HG03460 (cell line): ENCODE data around the gene CHMP6.
"Not testable (repeated sequence)": the region's sequence is repeated elsewhere in the genome, so short reads cannot be mapped to it uniquely, and the experiment has no call there.

Source experiments
- ATAC-seq: cut with Tn5 transposase; IDR thresholded peaks from one replicate; pipeline ENCODE4 v1.9.1; 2021; ENCODE audit not compliant: unreplicated experiment

Gene CHMP6

GRCh38 chr17:81029859-81030258 is 38.2 kb downstream of the CHMP6 start:
- ATAC-seq = no peak

GRCh38 chr17:81030312-81030711 is 38.7 kb downstream of the CHMP6 start:
- ATAC-seq = not testable (repeated sequence)

- no peak for ATAC-seq
These were observed 39.3 kb downstream of the CHMP6 start for GRCh38 chr17:81030741-81031565.

GRCh38 chr17:81031566-81032550 is 40.2 kb downstream of the CHMP6 start:
- no peak for ATAC-seq

- no peak for ATAC-seq
These were observed 41.2 kb downstream of the CHMP6 start for GRCh38 chr17:81032641-81033480.

- ATAC-seq = no peak
These were observed 42.0 kb downstream of the CHMP6 start for GRCh38 chr17:81033535-81034167.

GRCh38 chr17:81034168-81034777 is 42.6 kb downstream of the CHMP6 start:
- ATAC-seq = peak; percentile 6

- ATAC-seq = peak; percentile 55
These were observed 43.3 kb downstream of the CHMP6 start, which contains the start of gene BAIAP2 for GRCh38 chr17:81034779-81035520. BAIAP2 (plus strand) TSS chr17:81035151; CDS start chr17:81035255, 104 bp downstream.

GRCh38 chr17:81035521-81036196 is 44.0 kb downstream of the CHMP6 start:
- no peak for ATAC-seq

- no peak for ATAC-seq
These were observed 44.7 kb downstream of the CHMP6 start for GRCh38 chr17:81036197-81036941.

- ATAC-seq = no peak
These were observed 45.6 kb downstream of the CHMP6 start for GRCh38 chr17:81037026-81037797.

GRCh38 chr17:81037798-81038733 is 46.4 kb downstream of the CHMP6 start:
- no peak for ATAC-seq

GRCh38 chr17:81039096-81039495 is 47.5 kb downstream of the CHMP6 start:
- ATAC-seq = no peak

GRCh38 chr17:81039854-81040758 is 48.5 kb downstream of the CHMP6 start:
- no peak for ATAC-seq

GRCh38 chr17:81040791-81041337 is 49.2 kb downstream of the CHMP6 start:
- no peak for ATAC-seq
